Prostate gland (tissue), 2 donors: ENCODE measurements around the gene FOXD2.

Experiments used
- CTCF ChIP-seq, 4 experiments: fragments of 200-600 bp in 2 of 4; fragments of 450-650 bp in 2 of 4; sonication (generic) in 2 of 4; IDR thresholded peaks; 1 replicate in 3 of 4; 2 replicates in 1 of 4; pipeline ENCODE4 v1.5.1; 2016 to 2019; ENCODE audit warnings: antibody characterized with exemption in 4 of 4, mild to moderate bottlenecking in 2 of 4, moderate library complexity in 2 of 4
- POLR2A ChIP-seq: fragments of 450-650 bp; IDR thresholded peaks from one replicate; pipeline ENCODE4 v1.6.1; 2016; ENCODE audit warnings: antibody characterized with exemption, mild to moderate bottlenecking
- POLR2AphosphoS5 ChIP-seq: sonication (generic); formaldehyde crosslinking; IDR thresholded peaks from one replicate; pipeline ENCODE4 v1.6.1; 2017; ENCODE audit warnings: antibody characterized with exemption

GRCh38 chr1:47460040-47460439 is 22.2 kb downstream of the FOXD2 start:
- TF ChIP-seq CTCF (IDR thresholded peaks at IDR 0.05) (no peak), POLR2A (no peak), POLR2AphosphoS5 (no peak)
